HPDE6-E6E7 (cell line): Measurements from ENCODE around the gene SEPTIN10.
"Not testable (repeated sequence)": the region's sequence is repeated elsewhere in the genome, so short reads cannot be mapped to it uniquely, and the experiment has no call there.

Experiments used
- DNase-seq: peaks from one replicate; pipeline ENCODE4 v3.0.0; 2011; ENCODE audit warnings: missing footprints; ENCODE audit errors: extremely low spot score

SEPTIN10 gene

GRCh38 chr2:109613922-109614714, at the start of gene SEPTIN10, which contains the start of gene SOWAHC:
SEPTIN10 (minus strand) TSS chr2:109613966; CDS start chr2:109613827, 139 bp downstream.
SOWAHC (plus strand) TSS chr2:109614364; CDS start chr2:109614490, 126 bp downstream.
- DNase-seq: peak; percentile 75

- DNase-seq: no peak
Measured at GRCh38 chr2:109662889-109663288, 49.1 kb upstream of the SEPTIN10 start.

- DNase-seq: no peak
Measured at GRCh38 chr2:109660046-109660860, 46.5 kb upstream of the SEPTIN10 start.

- DNase-seq: no peak
Measured at GRCh38 chr2:109659396-109660045, 45.8 kb upstream of the SEPTIN10 start.

DNA sequence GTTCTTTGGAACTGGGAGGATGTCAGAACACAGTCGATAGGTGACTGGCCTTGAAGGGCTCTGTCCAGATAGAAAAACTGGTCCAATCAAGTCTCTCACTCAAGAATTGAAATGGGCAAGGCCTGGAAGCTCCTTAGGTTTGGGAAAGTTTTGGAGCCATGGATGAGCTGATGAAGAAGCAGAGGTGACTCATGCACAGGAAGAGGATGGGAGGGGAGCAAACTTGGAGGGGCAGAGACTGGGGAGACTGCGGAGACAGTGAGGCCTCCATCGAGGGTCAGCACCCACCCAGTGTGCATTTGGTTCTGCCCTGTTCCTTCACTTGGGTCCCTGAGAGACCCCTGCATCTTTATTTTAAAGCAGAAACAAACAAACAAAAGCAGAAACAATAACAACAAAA, 41.5 kb upstream of the SEPTIN10 start:
- no peak for DNase-seq

DNA sequence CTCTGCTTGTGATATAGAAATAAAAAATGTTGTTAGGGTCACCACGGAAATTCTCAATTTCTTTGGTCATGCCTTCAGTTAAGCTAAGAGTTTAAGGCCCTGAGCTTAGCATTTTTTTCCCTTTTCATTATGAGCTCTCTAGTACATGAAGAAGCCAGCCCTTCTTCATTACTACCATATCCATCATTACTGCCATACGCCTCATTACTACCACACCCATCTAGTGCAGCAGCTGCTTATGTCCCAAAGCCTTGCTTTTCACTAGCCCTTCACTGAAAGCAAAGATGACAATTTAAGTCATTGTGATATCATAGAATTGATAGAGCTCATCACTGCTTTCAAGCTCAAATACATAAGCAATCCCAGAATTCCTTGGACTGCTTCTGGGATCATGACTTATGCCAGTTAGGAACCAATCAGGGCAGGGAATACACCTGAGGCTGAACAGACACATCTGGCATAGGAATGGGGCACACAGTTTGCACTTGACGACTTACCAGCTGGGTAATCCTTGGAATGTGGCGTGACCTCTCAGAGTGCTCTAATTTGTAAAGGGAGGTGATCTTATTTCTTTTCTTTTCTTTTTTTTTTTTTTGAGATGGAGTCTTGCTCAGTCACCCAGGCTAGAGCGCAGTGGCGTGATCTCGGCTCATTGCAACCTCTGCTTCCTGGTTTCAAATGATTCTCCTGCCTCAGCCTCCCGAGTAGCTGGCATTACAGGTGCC, 40.7 kb upstream of the SEPTIN10 start:
- DNase-seq: no peak

- no peak for DNase-seq
Measured at GRCh38 chr2:109649736-109650695, 36.2 kb upstream of the SEPTIN10 start.

DNA sequence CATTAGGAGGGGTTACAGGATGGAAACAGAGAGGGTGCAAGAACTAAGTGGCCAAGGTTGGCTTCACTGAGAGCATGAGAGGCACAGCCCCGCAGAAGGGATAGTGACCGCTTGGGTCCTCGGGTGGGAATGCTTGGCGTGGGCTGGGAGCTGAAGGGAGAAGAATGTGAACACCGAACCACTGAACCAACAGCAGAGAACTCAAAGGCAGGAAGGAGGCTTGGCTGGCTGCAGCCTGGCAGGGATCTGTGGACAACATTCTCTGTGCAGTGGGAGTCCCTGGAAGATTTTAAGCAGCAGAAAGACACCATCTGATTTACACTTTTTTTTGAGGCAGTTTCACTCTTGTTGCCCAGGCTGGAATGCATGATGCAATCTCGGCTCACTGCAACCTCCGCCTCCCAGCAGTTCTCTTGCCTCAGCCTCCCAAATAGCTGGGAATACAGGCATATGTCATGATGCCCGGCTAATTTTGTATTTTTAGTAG, 34.3 kb upstream of the SEPTIN10 start:
- DNase-seq: no peak

DNA sequence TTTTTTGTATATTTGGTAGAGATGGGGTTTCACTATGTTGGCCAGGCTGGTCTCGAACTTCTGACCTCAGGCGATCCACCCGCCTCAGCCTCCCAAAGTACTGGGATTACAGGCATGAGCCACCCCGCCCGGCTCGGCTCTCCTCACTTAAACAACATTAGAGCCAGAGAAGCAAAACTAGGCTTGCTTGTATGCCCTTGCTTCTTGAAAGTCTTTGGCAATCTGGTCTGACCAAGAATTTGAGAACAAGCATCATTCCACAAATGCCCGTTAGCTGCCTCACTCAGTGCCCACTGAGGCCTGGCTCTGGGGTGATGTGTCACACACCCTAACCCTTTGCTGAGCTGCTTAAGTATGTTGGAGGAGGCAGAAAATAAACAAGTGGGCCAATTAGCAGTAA, 33.9 kb upstream of the SEPTIN10 start:
- DNase-seq: no peak

DNA sequence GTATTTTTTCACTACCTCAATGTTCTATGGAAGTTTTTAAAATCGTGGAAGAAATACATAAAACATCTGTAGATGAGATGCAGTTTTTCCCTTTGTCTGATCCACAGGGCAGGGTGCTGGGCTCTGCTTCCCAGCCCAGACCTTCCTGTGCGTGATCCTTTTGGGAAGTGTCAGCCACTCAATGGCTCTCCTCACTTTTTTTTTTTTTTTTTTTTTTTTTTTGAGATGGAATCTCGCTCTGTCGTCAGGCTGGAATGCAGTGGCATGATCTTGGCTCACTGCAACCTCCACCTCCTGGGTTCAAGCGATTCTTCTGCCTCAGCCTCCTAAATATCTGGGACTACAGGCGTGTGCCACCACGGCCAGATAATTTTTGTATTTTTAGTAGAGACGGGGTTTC, 33.2 kb upstream of the SEPTIN10 start:
- no peak for DNase-seq

DNA sequence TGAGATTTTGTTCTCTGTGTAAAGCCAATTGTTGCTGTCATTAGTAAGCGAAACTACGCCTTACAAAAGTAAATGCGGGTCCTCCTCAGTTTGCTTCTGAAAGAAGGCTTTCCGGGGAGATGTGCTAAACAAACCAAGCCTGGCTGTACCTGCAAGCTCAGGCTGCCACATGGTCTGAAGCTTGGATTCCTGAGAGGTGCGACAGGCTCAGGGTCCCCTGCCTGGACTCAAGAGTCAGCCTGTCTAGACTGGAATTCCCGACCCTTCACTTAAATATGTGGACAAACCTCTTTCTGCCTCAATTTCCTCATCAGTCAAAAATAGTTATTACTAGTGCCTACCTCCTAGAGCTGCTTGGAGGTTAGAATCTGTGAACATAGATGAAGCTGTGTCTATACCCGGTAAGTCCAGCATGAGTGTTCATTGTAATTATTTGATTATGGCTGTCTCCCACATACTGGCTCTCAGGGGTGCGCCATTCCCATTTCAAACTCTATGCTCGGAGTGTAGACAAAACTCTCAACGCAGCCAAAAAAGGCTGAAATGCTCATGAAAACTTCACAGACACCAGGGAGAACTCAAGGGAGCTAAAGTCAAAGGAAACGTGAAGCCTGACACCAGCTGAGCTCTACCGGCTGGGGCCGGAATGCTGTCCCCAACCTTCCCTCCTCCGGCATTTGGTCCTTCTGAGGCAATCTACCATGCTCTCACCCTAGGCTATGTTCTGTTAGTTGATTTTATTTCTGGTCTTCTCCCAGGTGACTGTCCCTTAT, 31.8 kb upstream of the SEPTIN10 start:
- no peak for DNase-seq

DNA sequence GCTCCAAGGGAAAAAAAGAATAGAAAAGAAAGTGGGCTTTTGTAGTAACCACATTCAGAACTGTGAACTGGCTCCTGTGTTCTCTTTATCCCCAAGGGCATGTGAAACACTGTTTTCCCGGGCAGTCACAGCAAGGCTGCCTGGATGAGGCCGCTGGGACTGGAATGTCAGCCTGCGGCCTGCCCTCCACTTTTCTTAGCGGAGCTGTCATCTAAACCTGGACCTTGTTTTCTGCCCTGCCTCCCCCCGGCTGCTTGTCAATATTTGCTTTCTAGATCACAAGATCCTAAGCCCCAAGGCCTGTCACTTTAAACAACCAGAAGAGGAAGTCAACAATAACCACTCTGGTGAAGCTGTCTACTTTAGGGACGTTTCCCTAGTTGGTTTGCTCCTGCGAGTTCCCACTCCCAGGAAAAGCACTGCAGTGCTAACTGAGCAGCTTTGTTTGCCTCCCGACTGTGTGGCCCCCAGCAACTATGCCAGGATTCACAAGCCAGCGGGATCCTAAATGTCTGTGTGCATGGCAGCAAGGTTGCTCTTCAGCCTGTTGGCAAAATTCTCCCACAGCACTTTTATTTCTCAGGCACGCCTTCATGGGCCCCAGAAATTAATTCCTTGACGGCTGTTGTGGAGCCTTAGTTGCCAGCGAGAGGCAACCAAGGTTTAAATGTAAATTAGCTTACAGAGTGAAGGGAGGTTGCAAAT, 31.0 kb upstream of the SEPTIN10 start:
- DNase-seq: no peak

- DNase-seq: not testable (repeated sequence)
Measured at GRCh38 chr2:109640000-109640399, 26.2 kb upstream of the SEPTIN10 start.

GRCh38 chr2:109638795-109639194, 25.0 kb upstream of the SEPTIN10 start:
- DNase-seq: no peak

DNA sequence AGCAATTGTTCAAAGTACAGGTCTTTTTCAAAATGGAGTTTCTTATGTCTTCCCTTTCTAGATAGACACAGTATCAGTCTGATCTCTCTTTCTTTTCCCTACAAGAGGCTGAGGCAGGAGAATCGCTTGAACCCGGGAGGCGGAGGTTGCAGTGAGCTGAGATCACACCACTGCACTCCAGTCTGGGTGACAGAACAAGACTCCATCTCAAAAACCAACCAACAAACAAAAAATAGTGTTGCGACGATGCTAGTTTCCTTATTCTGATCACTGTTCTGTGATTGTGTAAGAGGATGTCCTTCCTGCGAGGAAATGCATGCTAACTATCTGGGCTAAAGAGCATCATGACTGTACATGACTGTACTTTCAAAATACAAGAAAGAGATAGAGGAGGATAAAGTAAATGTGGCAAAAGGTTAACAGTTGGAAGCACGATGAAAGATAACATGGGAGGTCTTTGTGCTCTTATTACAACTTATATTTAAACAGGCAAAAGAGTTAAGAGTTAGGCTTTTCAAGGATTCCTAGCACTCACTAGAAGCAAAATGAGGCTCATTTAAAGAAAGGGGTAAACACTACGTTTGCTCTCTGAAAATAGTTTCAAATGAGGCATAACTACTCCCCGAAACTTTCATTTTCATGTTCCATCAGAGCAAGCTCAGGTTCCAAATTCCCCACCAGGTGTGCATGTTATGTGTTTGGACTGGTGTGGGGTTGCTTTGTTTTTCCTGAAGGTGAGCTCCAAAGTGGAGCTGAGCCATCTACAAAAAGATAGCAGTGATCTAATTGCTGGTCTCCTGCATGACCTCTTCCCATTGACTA, 24.2 kb upstream of the SEPTIN10 start:
- DNase-seq: peak; percentile 38

GRCh38 chr2:109636317-109636716, 22.6 kb upstream of the SEPTIN10 start:
- DNase-seq: no peak

- DNase-seq: no peak
Measured at GRCh38 chr2:109635426-109636304, 21.9 kb upstream of the SEPTIN10 start.
